Activated naive CD4-positive, alpha-beta T cell treated with anti-CD3 and anti-CD28 coated beads, Interleukin-2, amount 50 U/mL, for 24 hours (primary cell): ENCODE data around the gene CTSV.
"Not testable (repeated sequence)": the region's sequence is repeated elsewhere in the genome, so short reads cannot be mapped to it uniquely, and the experiment has no call there.

ENCODE experiments used
- H3K27ac Mint-ChIP-seq: one replicate; pipeline ENCODE4 v1.8.0; 2021; ENCODE audit warnings: mild to moderate bottlenecking, mixed read lengths
- H3K27me3 Mint-ChIP-seq: one replicate; pipeline ENCODE4 v1.8.0; 2021; ENCODE audit warnings: mixed read lengths
- H3K36me3 Mint-ChIP-seq: one replicate; pipeline ENCODE4 v1.8.0; 2021; ENCODE audit warnings: mixed read lengths
- H3K4me1 Mint-ChIP-seq: one replicate; pipeline ENCODE4 v1.8.0; 2021; ENCODE audit warnings: mixed read lengths
- H3K4me3 Mint-ChIP-seq: one replicate; pipeline ENCODE4 v1.8.0; 2021; ENCODE audit warnings: mild to moderate bottlenecking, mixed read lengths
- H3K9me3 Mint-ChIP-seq: one replicate; pipeline ENCODE4 v1.8.0; 2021; ENCODE audit warnings: mixed read lengths

The CTSV gene

GRCh38 chr9:97038611-97039513, at the start of gene CTSV:
Gene CTSV, minus strand, starts transcription at chr9:97039142. Its CDS starts 1,099 bp downstream, at chr9:97038043.
- H3K36me3 Mint-ChIP-seq: no peaks in the 10 kb centered on the region
- peaks cover 34% of the 10 kb centered on the region for H3K27me3 Mint-ChIP-seq
- no peaks in the 10 kb centered on the region for H3K9me3 Mint-ChIP-seq
- H3K4me1 Mint-ChIP-seq: peaks cover 3% of the 10 kb centered on the region
- H3K4me3 Mint-ChIP-seq: peak within 1 kb of the TSS; percentile 82
- H3K27ac Mint-ChIP-seq: peak within 1 kb of the TSS; percentile 43

- peaks cover 28% of the 10 kb centered on the region for H3K27me3 Mint-ChIP-seq
- H3K4me1 Mint-ChIP-seq, H3K4me3 Mint-ChIP-seq, H3K27ac Mint-ChIP-seq, H3K36me3 Mint-ChIP-seq, H3K9me3 Mint-ChIP-seq: not testable (repeated sequence)
Observed at GRCh38 chr9:97087668-97088215, 48.8 kb upstream of the CTSV start.

- not testable (repeated sequence) for H3K36me3 Mint-ChIP-seq, H3K9me3 Mint-ChIP-seq, H3K4me3 Mint-ChIP-seq, H3K27ac Mint-ChIP-seq, H3K4me1 Mint-ChIP-seq
- H3K27me3 Mint-ChIP-seq: peaks cover 33% of the 10 kb centered on the region
Observed at GRCh38 chr9:97084562-97084991, 45.6 kb upstream of the CTSV start.

GRCh38 chr9:97078362-97078761, 39.4 kb upstream of the CTSV start:
- H3K4me3 Mint-ChIP-seq: no peak overlapping the region
- peaks cover 51% of the 10 kb centered on the region for H3K27me3 Mint-ChIP-seq
- peaks cover 2% of the 10 kb centered on the region for H3K36me3 Mint-ChIP-seq
- H3K27ac Mint-ChIP-seq: no peak overlapping the region
- H3K4me1 Mint-ChIP-seq: peaks cover 4% of the 10 kb centered on the region
- H3K9me3 Mint-ChIP-seq: no peaks in the 10 kb centered on the region

GRCh38 chr9:97077452-97078295, 38.7 kb upstream of the CTSV start:
- Mint-ChIP-seq H3K27me3 (peaks cover 50% of the 10 kb centered on the region), H3K9me3 (no peaks in the 10 kb centered on the region), H3K4me1 (peaks cover 4% of the 10 kb centered on the region), H3K36me3 (peaks cover 2% of the 10 kb centered on the region), H3K4me3 (no peak overlapping the region), H3K27ac (no peak overlapping the region)

GRCh38 chr9:97076731-97077451, 37.9 kb upstream of the CTSV start:
- H3K9me3 Mint-ChIP-seq, H3K36me3 Mint-ChIP-seq, H3K4me1 Mint-ChIP-seq, H3K4me3 Mint-ChIP-seq, H3K27ac Mint-ChIP-seq: not testable (repeated sequence)
- H3K27me3 Mint-ChIP-seq: peaks cover 49% of the 10 kb centered on the region

GRCh38 chr9:97076238-97076637, 37.3 kb upstream of the CTSV start:
- Mint-ChIP-seq H3K4me3 (no peak overlapping the region), H3K27ac (no peak overlapping the region), H3K9me3 (no peaks in the 10 kb centered on the region), H3K36me3 (peaks cover 1% of the 10 kb centered on the region), H3K27me3 (peaks cover 49% of the 10 kb centered on the region), H3K4me1 (peaks cover 4% of the 10 kb centered on the region)

GRCh38 chr9:97075289-97075985, 36.5 kb upstream of the CTSV start:
- H3K4me3 Mint-ChIP-seq: no peak overlapping the region

GRCh38 chr9:97073506-97073905, 34.6 kb upstream of the CTSV start:
- no peak overlapping the region for H3K4me3 Mint-ChIP-seq
- no peaks in the 10 kb centered on the region for H3K36me3 Mint-ChIP-seq
- H3K27ac Mint-ChIP-seq: no peak overlapping the region
- peaks cover 4% of the 10 kb centered on the region for H3K4me1 Mint-ChIP-seq
- no peaks in the 10 kb centered on the region for H3K9me3 Mint-ChIP-seq
- peaks cover 36% of the 10 kb centered on the region for H3K27me3 Mint-ChIP-seq

More at GRCh38 chr9:97075289-97075985, 36.5 kb upstream of the CTSV start:
- H3K9me3 Mint-ChIP-seq: no peaks in the 10 kb centered on the region
- no peaks in the 10 kb centered on the region for H3K36me3 Mint-ChIP-seq
- no peak overlapping the region for H3K27ac Mint-ChIP-seq
- peaks cover 4% of the 10 kb centered on the region for H3K4me1 Mint-ChIP-seq
- peaks cover 44% of the 10 kb centered on the region for H3K27me3 Mint-ChIP-seq

GRCh38 chr9:97072285-97072776, 33.4 kb upstream of the CTSV start:
- Mint-ChIP-seq H3K4me1 (peaks cover 4% of the 10 kb centered on the region), H3K4me3 (no peak overlapping the region), H3K36me3 (no peaks in the 10 kb centered on the region), H3K27me3 (peaks cover 34% of the 10 kb centered on the region), H3K27ac (no peak overlapping the region), H3K9me3 (no peaks in the 10 kb centered on the region)

GRCh38 chr9:97070325-97070724, 31.4 kb upstream of the CTSV start:
- not testable (repeated sequence) for H3K36me3 Mint-ChIP-seq, H3K4me1 Mint-ChIP-seq, H3K27ac Mint-ChIP-seq, H3K4me3 Mint-ChIP-seq, H3K9me3 Mint-ChIP-seq
- peaks cover 24% of the 10 kb centered on the region for H3K27me3 Mint-ChIP-seq

GRCh38 chr9:97067490-97067889, 28.5 kb upstream of the CTSV start:
- peaks cover 10% of the 10 kb centered on the region for H3K9me3 Mint-ChIP-seq
- H3K4me3 Mint-ChIP-seq: no peak overlapping the region
- H3K4me1 Mint-ChIP-seq: peaks cover 4% of the 10 kb centered on the region
- peaks cover 3% of the 10 kb centered on the region for H3K36me3 Mint-ChIP-seq
- peaks cover 9% of the 10 kb centered on the region for H3K27me3 Mint-ChIP-seq
- no peak overlapping the region for H3K27ac Mint-ChIP-seq

- peaks cover 6% of the 10 kb centered on the region for H3K27me3 Mint-ChIP-seq
- H3K4me1 Mint-ChIP-seq: peaks cover 12% of the 10 kb centered on the region
- H3K4me3 Mint-ChIP-seq: no peak overlapping the region
- H3K9me3 Mint-ChIP-seq: peaks cover 10% of the 10 kb centered on the region
- peaks cover 3% of the 10 kb centered on the region for H3K36me3 Mint-ChIP-seq
- H3K27ac Mint-ChIP-seq: peak overlapping the region; percentile 51
Observed at GRCh38 chr9:97064176-97064575, 25.2 kb upstream of the CTSV start.

GRCh38 chr9:97060796-97061195, 21.9 kb upstream of the CTSV start:
- no peak overlapping the region for H3K27ac Mint-ChIP-seq
- peaks cover 5% of the 10 kb centered on the region for H3K27me3 Mint-ChIP-seq
- H3K36me3 Mint-ChIP-seq: peaks cover 3% of the 10 kb centered on the region
- H3K4me1 Mint-ChIP-seq: peaks cover 12% of the 10 kb centered on the region
- no peak overlapping the region for H3K4me3 Mint-ChIP-seq
- H3K9me3 Mint-ChIP-seq: peaks cover 5% of the 10 kb centered on the region
